WI38 (cell line): ENCODE measurements around the gene DCUN1D3.

ENCODE experiments used
- H3K4me3 ChIP-seq: 2 replicates; pipeline ENCODE4 v1.5.1; 2011; ENCODE audit warnings: low read depth, mild to moderate bottlenecking, control low read depth, low read length
- TF ChIP-seq, protein P1 (sequence below): IDR thresholded peaks from 2 replicates; pipeline ENCODE4 v1.5.1; 2012; ENCODE audit warnings: low read depth, mild to moderate bottlenecking, control low read depth, low read length

DCUN1D3 gene

DNA sequence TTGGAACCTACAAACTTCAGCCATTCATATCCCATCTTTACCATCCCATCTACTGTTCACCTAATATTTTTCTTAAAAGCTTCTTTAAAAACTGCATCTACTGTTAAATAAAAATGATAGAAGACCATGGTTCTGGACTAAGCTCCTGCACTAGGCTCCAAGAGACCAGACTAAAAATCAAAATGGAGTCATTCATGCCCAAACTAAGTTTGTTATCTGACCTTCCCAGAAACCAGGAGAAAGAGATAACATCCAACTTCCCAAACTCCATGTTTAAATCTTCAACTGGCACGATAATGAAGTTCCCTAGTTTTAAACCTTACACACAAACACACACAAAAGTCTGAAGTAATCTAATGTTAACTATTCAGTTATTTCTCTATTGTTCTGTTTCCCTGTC, 13.8 kb downstream of the DCUN1D3 start:
- TF ChIP-seq, protein P1, sequence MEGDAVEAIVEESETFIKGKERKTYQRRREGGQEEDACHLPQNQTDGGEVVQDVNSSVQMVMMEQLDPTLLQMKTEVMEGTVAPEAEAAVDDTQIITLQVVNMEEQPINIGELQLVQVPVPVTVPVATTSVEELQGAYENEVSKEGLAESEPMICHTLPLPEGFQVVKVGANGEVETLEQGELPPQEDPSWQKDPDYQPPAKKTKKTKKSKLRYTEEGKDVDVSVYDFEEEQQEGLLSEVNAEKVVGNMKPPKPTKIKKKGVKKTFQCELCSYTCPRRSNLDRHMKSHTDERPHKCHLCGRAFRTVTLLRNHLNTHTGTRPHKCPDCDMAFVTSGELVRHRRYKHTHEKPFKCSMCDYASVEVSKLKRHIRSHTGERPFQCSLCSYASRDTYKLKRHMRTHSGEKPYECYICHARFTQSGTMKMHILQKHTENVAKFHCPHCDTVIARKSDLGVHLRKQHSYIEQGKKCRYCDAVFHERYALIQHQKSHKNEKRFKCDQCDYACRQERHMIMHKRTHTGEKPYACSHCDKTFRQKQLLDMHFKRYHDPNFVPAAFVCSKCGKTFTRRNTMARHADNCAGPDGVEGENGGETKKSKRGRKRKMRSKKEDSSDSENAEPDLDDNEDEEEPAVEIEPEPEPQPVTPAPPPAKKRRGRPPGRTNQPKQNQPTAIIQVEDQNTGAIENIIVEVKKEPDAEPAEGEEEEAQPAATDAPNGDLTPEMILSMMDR, result no peak
- H3K4me3 ChIP-seq, result no peak overlapping the region

DNA sequence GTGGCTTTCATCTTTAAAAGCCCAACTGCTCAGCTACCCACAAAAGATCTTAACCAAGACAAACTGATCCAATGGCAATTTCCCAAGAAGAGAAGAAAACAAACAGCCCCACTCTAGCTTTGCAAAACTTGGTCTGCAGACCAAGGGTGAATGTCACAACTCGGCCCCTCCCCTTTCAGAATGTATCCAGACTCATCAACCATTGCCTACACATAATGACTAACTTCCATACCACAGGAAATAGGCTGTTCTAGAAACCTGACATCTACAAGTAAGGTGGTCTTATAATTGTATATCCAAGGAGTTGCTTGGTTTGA, 16.0 kb downstream of the DCUN1D3 start:
- H3K4me3 ChIP-seq, result no peak overlapping the region
- TF ChIP-seq, protein P1, result no peak

DNA sequence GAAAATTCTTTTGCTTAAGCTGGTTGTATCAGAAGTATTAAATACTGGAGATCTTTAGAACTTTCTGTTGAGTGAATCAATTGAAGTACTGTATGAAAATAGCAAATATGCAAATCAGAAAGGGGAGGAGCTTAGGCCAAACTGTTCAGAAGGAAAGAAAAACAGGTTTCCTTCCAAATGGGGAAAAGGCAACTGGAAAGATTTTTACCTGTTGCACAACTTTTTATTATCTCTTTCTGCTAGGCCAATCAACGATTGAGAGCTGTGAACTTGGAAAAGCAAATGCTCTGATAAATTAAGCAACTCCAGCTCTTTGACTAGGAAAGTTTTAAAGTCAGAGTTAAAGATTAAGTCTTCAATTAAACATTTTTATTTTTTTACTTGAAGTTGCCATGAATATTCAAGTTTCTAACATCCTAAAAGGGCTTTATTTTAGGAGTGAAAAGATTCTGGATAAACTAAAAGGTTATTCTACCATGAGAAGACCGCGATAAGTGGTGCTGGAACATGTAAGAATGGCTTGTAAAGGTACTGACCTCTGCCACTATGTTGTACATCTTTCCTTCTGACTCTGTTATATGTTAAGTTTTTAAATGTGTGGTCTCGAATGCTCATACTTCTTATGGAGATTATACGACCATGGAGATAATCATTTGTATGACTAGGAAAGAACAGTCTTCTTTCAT, 16.5 kb downstream of the DCUN1D3 start:
- H3K4me3 ChIP-seq, result no peak overlapping the region
- TF ChIP-seq, protein P1, result no peak

DNA sequence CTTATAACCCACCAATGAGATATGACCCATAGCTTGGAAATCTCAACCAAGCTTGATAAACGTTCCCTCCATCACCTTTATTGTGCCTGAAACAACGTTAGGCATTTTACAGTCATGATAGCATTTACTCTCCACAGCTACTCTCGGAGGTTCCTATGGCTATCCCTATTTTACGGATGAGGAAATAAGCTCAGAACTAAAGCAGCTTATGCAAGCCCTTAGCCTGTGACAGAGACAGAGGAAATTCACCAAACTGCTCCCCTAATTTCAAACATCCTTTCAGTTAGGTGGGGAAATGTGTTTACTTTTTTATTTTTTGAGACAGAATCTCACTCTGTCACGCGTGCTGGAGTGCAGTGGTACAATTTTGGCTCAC, 18.7 kb downstream of the DCUN1D3 start:
- TF ChIP-seq, protein P1, result no peak

DNA sequence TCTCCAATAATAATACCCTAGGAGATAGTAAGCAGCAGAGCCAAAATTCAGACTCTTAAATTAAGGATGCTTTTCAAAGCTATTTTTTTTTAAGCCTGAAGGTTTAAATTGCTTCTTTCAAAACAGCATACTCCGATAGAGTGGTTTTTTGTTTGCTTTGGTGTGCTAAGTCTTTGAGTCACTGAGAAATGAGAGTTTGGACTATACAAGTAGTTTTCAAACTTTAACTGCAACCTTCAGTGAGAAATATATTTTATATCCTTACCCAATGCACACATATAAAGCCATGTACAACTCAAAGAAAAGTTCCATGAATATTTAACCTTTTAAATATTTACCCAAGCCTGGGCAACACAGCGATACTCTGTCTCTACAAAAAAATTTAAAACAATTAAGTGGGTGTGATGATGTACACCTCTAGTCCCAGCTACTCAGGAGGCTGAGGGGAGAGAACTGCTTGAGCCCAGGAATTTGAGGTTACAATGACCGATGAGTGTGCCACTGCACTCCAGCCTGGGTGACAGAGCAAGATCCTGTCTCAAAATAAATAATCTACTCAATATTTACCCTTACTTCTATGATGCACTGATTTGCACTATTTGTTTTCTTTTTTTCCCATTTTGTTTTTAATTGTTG, 19.2 kb downstream of the DCUN1D3 start:
- TF ChIP-seq, protein P1, result no peak
- no peak overlapping the region for H3K4me3 ChIP-seq

More for the DNA sequence above, 18.7 kb downstream of the DCUN1D3 start:
- no peak overlapping the region for H3K4me3 ChIP-seq

DNA sequence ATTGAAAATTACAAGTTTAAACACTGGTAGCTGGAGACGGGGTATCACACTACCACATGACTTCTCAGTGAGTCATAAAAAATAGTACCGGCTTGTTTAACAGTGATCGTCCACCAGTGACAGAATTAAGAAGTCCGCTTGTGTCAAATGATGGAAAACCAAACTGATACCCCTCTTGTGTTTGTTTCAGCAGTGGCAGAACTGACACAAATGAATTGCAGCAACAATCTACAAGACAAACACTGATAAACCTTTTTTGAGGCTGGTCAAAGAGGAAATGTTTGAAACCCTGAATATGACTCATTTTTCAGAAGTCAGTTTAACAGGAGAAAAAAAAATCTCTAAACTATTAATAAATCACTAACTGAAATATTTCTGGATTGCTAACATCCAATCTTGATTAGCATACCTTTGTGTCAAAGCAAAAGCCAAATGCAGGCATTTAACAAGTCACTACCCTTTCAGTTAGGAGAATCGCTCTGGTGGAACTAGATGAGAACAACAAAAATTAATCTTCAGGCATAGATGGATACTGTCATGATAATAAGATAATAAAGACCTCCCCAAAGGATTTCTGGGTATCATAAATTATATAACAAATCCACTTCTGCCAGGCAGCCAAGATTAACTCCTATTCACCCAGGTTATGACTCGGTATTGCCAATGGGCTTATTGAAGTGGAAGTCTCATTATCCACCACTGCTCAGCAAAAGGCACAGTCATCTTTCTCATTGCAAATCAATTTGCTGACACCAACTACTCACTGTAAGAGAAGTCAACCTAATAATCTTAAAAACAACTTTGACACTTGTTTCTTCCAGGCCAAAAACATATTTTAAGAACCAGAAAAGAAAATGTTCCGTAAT, 20.8 kb downstream of the DCUN1D3 start:
- H3K4me3 ChIP-seq, result peak overlapping the region; percentile 28

More for the DNA sequence above, 20.8 kb downstream of the DCUN1D3 start:
- TF ChIP-seq, protein P1, result no peak
